CD4-positive, alpha-beta memory T cell (primary cell): Measurements from ENCODE around the gene AGAP1. TPM values are rescaled to one million over a fixed set of nuclear protein-coding genes. Genes with fewer than 3 reads are reported as not detected.

Source experiments
- CTCF ChIA-PET: fragments of 350-600 bp; sonication (Branson Sonifier 250); formaldehyde crosslinking; loops from one replicate; lab custom pipeline; 2021; ENCODE audit warnings: inconsistent platforms; ENCODE audit not compliant: partially characterized antibody; lab: Charles Lee
- POLR2A ChIA-PET: fragments of 350-600 bp; sonication (Branson Sonifier 250); formaldehyde crosslinking; loops from one replicate; lab custom pipeline; 2021; ENCODE audit not compliant: partially characterized antibody; lab: Charles Lee
- DNase-seq, 5 donors: peaks; one replicate each; pipeline versions ENCODE4 v3.0.0 to v3.0.0-alpha.2; 2020 to 2022; ENCODE audit warnings: mixed read lengths in 1 of 5
- H3K27ac ChIP-seq: one replicate; pipeline ENCODE4 v1.7.0; 2013; ENCODE audit warnings: low read depth, low read length
- H3K27me3 ChIP-seq: 2 replicates; pipeline ENCODE4 v1.7.0; 2013; ENCODE audit warnings: mild to moderate bottlenecking, low read length, moderate library complexity; ENCODE audit not compliant: insufficient read depth
- H3K36me3 ChIP-seq: 2 replicates; pipeline ENCODE4 v1.7.0; 2013; ENCODE audit warnings: mild to moderate bottlenecking, low read length, moderate library complexity; ENCODE audit not compliant: insufficient read depth
- H3K4me1 ChIP-seq: 2 replicates; pipeline ENCODE4 v1.7.0; 2013; ENCODE audit warnings: mild to moderate bottlenecking, low read length, moderate library complexity; ENCODE audit not compliant: insufficient read depth
- H3K4me3 ChIP-seq, 2 donors: one replicate each; pipeline ENCODE4 v1.7.0; 2013; ENCODE audit warnings: low read length in 2 of 2, mild to moderate bottlenecking in 1 of 2
- H3K9me3 ChIP-seq, 2 donors: one replicate each; pipeline ENCODE4 v1.7.0; 2013; ENCODE audit warnings: low read length in 2 of 2, control low read depth in 1 of 2; ENCODE audit not compliant: control insufficient read depth in 1 of 2
- H3K27ac Mint-ChIP-seq, 7 donors: one replicate each; pipeline ENCODE4 v1.8.0; 2020 to 2021; ENCODE audit warnings: mixed read lengths in 7 of 7, mild to moderate bottlenecking in 6 of 7, inconsistent platforms in 3 of 7, moderate library complexity in 3 of 7
- H3K27me3 Mint-ChIP-seq, 2 donors: one replicate each; pipeline ENCODE4 v1.8.0; 2020 to 2021; ENCODE audit warnings: mixed read lengths in 2 of 2
- H3K36me3 Mint-ChIP-seq, 2 donors: one replicate each; pipeline ENCODE4 v1.8.0; 2020 to 2021; ENCODE audit warnings: mixed read lengths in 2 of 2, inconsistent platforms in 1 of 2, mild to moderate bottlenecking in 1 of 2
- H3K4me1 Mint-ChIP-seq, 4 donors: one replicate each; pipeline ENCODE4 v1.8.0; 2020 to 2021; ENCODE audit warnings: mixed read lengths in 4 of 4, mild to moderate bottlenecking in 1 of 4
- H3K4me3 Mint-ChIP-seq, 8 donors: one replicate each; pipeline ENCODE4 v1.8.0; 2020 to 2021; ENCODE audit warnings: mixed read lengths in 8 of 8, mild to moderate bottlenecking in 7 of 8, moderate library complexity in 6 of 8, inconsistent platforms in 3 of 8
- H3K9me3 Mint-ChIP-seq, 8 donors: one replicate each; pipeline ENCODE4 v1.8.0; 2020 to 2021; ENCODE audit warnings: mixed read lengths in 8 of 8, mild to moderate bottlenecking in 5 of 8, inconsistent platforms in 3 of 8, moderate library complexity in 1 of 8
- intact Hi-C: fragments of 100-400 bp; cut with micrococcal nuclease; formaldehyde crosslinking; loops from one replicate; pipeline ENCODE4 v1.15.1; 2023
- polyA plus RNA-seq, 2 donors: library from polyadenylated mRNA; unstranded; fragments of 300-500 nt; fragmentation: Illumina TruSeq; gene quantifications; one replicate each; pipeline ENCODE4 v1.2.3, GENCODE V29; 2021
- total RNA-seq, 2 experiments: library from RNA; stranded (reverse); gene quantifications; one replicate each; pipeline ENCODE4 v1.2.3, GENCODE V29; 2021

AGAP1 gene
- total and polyA plus RNA-seq, 4 experiments from 2014 or later: 0.24 to 2.9 (median 1.9) TPM

- Histone ChIP-seq H3K36me3 (no peaks in the 10 kb centered on the region), H3K4me3 (no peak overlapping the region), H3K4me1 (no peaks in the 10 kb centered on the region), H3K27me3 (no peaks in the 10 kb centered on the region), H3K9me3 (no peaks in the 10 kb centered on the region), H3K27ac (no peak overlapping the region)
- Mint-ChIP-seq H3K36me3 (no peaks in the 10 kb centered on the region), H3K27ac (no peak overlapping the region), H3K4me3 (no peak overlapping the region), H3K4me1 (no peaks in the 10 kb centered on the region), H3K9me3 (peaks cover 0 to 5% (median 0%) of the 10 kb centered on the region in 8 donors), H3K27me3 (peaks cover 2% of the 10 kb centered on the region in 2 donors)
- intact Hi-C loops: no loop called here
- DNase-seq: no peak
- POLR2A ChIA-PET: no interaction called here
- CTCF ChIA-PET: no interaction called here
Observed at GRCh38 chr2:235970204-235971040, 476.6 kb downstream of the AGAP1 start.

- CTCF ChIA-PET: no interaction called here
Observed at GRCh38 chr2:235976516-235976915, 482.7 kb downstream of the AGAP1 start.

GRCh38 chr2:235976956-235977355, 483.1 kb downstream of the AGAP1 start:
- no peak overlapping the region for H3K4me3 Mint-ChIP-seq

More at GRCh38 chr2:235976516-235976915, 482.7 kb downstream of the AGAP1 start:
- POLR2A ChIA-PET: no interaction called here
- peak overlapping the region in 1 of 7 donors; percentile 11 for H3K27ac Mint-ChIP-seq
- Histone ChIP-seq H3K27ac (no peak overlapping the region), H3K27me3 (no peaks in the 10 kb centered on the region), H3K36me3 (no peaks in the 10 kb centered on the region), H3K4me1 (no peaks in the 10 kb centered on the region), H3K9me3 (no peaks in the 10 kb centered on the region), H3K4me3 (no peak overlapping the region)
- no peaks in the 10 kb centered on the region for H3K36me3 Mint-ChIP-seq
- H3K27me3 Mint-ChIP-seq: peaks cover 0 to 3% of the 10 kb centered on the region in 2 donors
- DNase-seq: no peak
- H3K4me3 Mint-ChIP-seq: no peak overlapping the region
- H3K9me3 Mint-ChIP-seq: no peaks in the 10 kb centered on the region
- intact Hi-C loops: no loop called here
- H3K4me1 Mint-ChIP-seq: no peaks in the 10 kb centered on the region

GRCh38 chr2:235977445-235977844, 483.6 kb downstream of the AGAP1 start:
- peaks cover 0 to 3% of the 10 kb centered on the region in 2 donors for H3K27me3 Mint-ChIP-seq
- H3K4me1 Mint-ChIP-seq: no peaks in the 10 kb centered on the region
- H3K4me3 ChIP-seq: no peak overlapping the region
- no peak overlapping the region for H3K4me3 Mint-ChIP-seq
- H3K9me3 Mint-ChIP-seq: no peaks in the 10 kb centered on the region
- H3K27ac ChIP-seq: no peak overlapping the region
- no peaks in the 10 kb centered on the region for H3K36me3 ChIP-seq
- ChIA-PET CTCF (no interaction called here), POLR2A (no interaction called here)
- intact Hi-C loops: no loop called here
- no peak overlapping the region for H3K27ac Mint-ChIP-seq
- H3K27me3 ChIP-seq: no peaks in the 10 kb centered on the region
- no peaks in the 10 kb centered on the region for H3K4me1 ChIP-seq
- H3K9me3 ChIP-seq: no peaks in the 10 kb centered on the region
- no peak for DNase-seq
- no peaks in the 10 kb centered on the region for H3K36me3 Mint-ChIP-seq

More at GRCh38 chr2:235976956-235977355, 483.1 kb downstream of the AGAP1 start:
- intact Hi-C loops: no loop called here
- no peaks in the 10 kb centered on the region for H3K9me3 ChIP-seq
- H3K27me3 Mint-ChIP-seq: peaks cover 0 to 3% of the 10 kb centered on the region in 2 donors
- no peaks in the 10 kb centered on the region for H3K4me1 ChIP-seq
- POLR2A ChIA-PET: no interaction called here
- no peaks in the 10 kb centered on the region for H3K9me3 Mint-ChIP-seq
- no peaks in the 10 kb centered on the region for H3K4me1 Mint-ChIP-seq
- no peaks in the 10 kb centered on the region for H3K27me3 ChIP-seq
- no peak overlapping the region for H3K27ac ChIP-seq
- no peak overlapping the region for H3K4me3 ChIP-seq
- no peak overlapping the region for H3K27ac Mint-ChIP-seq
- CTCF ChIA-PET: no interaction called here
- DNase-seq: no peak
- H3K36me3 ChIP-seq: no peaks in the 10 kb centered on the region
- no peaks in the 10 kb centered on the region for H3K36me3 Mint-ChIP-seq

- no peak overlapping the region for H3K4me3 ChIP-seq
- ChIA-PET CTCF (no interaction called here), POLR2A (no interaction called here)
- no peak for DNase-seq
- no peaks in the 10 kb centered on the region for H3K27me3 ChIP-seq
- Mint-ChIP-seq H3K27me3 (peaks cover 0 to 3% of the 10 kb centered on the region in 2 donors), H3K36me3 (no peaks in the 10 kb centered on the region), H3K27ac (no peak overlapping the region), H3K4me3 (no peak overlapping the region), H3K4me1 (no peaks in the 10 kb centered on the region), H3K9me3 (no peaks in the 10 kb centered on the region)
- no peaks in the 10 kb centered on the region for H3K9me3 ChIP-seq
- H3K4me1 ChIP-seq: no peaks in the 10 kb centered on the region
- H3K36me3 ChIP-seq: no peaks in the 10 kb centered on the region
- intact Hi-C loops: no loop called here
- H3K27ac ChIP-seq: no peak overlapping the region
Observed at GRCh38 chr2:235978022-235978421, 484.2 kb downstream of the AGAP1 start.

GRCh38 chr2:235979037-235979436, 485.2 kb downstream of the AGAP1 start:
- Histone ChIP-seq H3K36me3 (no peaks in the 10 kb centered on the region), H3K4me1 (no peaks in the 10 kb centered on the region), H3K9me3 (no peaks in the 10 kb centered on the region), H3K4me3 (no peak overlapping the region), H3K27me3 (no peaks in the 10 kb centered on the region), H3K27ac (no peak overlapping the region)
- intact Hi-C loops: no loop called here
- ChIA-PET POLR2A (no interaction called here), CTCF (no interaction called here)
- Mint-ChIP-seq H3K27me3 (peaks cover 1% of the 10 kb centered on the region in 2 donors), H3K4me1 (no peaks in the 10 kb centered on the region), H3K36me3 (no peaks in the 10 kb centered on the region), H3K9me3 (peaks cover 0 to 2% (median 0%) of the 10 kb centered on the region in 8 donors), H3K4me3 (no peak overlapping the region), H3K27ac (no peak overlapping the region)
- no peak for DNase-seq

GRCh38 chr2:235979753-235980435, 486.1 kb downstream of the AGAP1 start:
- Histone ChIP-seq H3K4me3 (no peak overlapping the region), H3K27me3 (no peaks in the 10 kb centered on the region), H3K36me3 (no peaks in the 10 kb centered on the region), H3K9me3 (no peaks in the 10 kb centered on the region), H3K4me1 (no peaks in the 10 kb centered on the region), H3K27ac (no peak overlapping the region)
- Mint-ChIP-seq H3K36me3 (no peaks in the 10 kb centered on the region), H3K27ac (no peak overlapping the region), H3K27me3 (peaks cover 1% of the 10 kb centered on the region in 2 donors), H3K9me3 (peaks cover 0 to 4% (median 0%) of the 10 kb centered on the region in 8 donors), H3K4me1 (no peaks in the 10 kb centered on the region), H3K4me3 (no peak overlapping the region)
- no peak for DNase-seq
- ChIA-PET CTCF (no interaction called here), POLR2A (no interaction called here)
- intact Hi-C loops: no loop called here
